GM18861 (cell line): ENCODE results near the gene DENND2D.
A peak's percentile ranks its signal among the peaks of the same experiment; 100 is the strongest.

Experiments used
- ATAC-seq: cut with Tn5 transposase; IDR thresholded peaks from one replicate; pipeline ENCODE4 v1.9.1; 2021; ENCODE audit not compliant: unreplicated experiment

Gene DENND2D

GRCh38 chr1:111139956-111140679 is 60.3 kb downstream of the DENND2D start, which contains the start of the genes CEPT1 and DRAM2:
TSS of gene CEPT1 (plus strand) at chr1:111140223. CDS start at chr1:111147715, 7,492 bp downstream.
TSS of gene DRAM2 (minus strand) at chr1:111140093. CDS start at chr1:111131554, 8,539 bp downstream.
- ATAC-seq = peak; percentile 56

- peak; percentile 16 for ATAC-seq
These were observed 61.0 kb downstream of the DENND2D start for GRCh38 chr1:111139324-111139955.
